Lower leg skin (tissue), 3 donors: ENCODE measurements around the gene HOXA1.
"Not testable (repeated sequence)": the region's sequence is repeated elsewhere in the genome, so short reads cannot be mapped to it uniquely, and the experiment has no call there.

Experiments
- CTCF ChIP-seq, 3 donors: fragments of 450-650 bp; IDR thresholded peaks; one replicate each; pipeline ENCODE4 v1.5.1; 2016; ENCODE audit warnings: antibody characterized with exemption in 3 of 3, mild to moderate bottlenecking in 3 of 3, moderate library complexity in 2 of 3
- POLR2A ChIP-seq, 2 donors: fragments of 450-650 bp; IDR thresholded peaks; one replicate each; pipeline ENCODE4 v1.6.1; 2016 to 2017; ENCODE audit warnings: antibody characterized with exemption in 2 of 2, mild to moderate bottlenecking in 1 of 2, moderate library complexity in 1 of 2

GRCh38 chr7:27045972-27046371 is 49.8 kb downstream of the HOXA1 start:
- not testable (repeated sequence) for TF ChIP-seq POLR2A, CTCF (IDR thresholded peaks at IDR 0.05)
